ENCODE measurements around the gene IRF3. TPM values are rescaled to one million over a fixed set of nuclear protein-coding genes. Genes with fewer than 3 reads are reported as not detected.

IRF3 gene
- total and polyA plus RNA-seq, 4 donors: 52.8 to 97.3 (median 81.5) TPM

GRCh38 chr19:49696115-49696514 lies 30.5 kb upstream of the IRF3 start:
- DNase-seq: no peak
- Histone ChIP-seq H3K9ac (ENCODE audit: insufficient read depth in 1 of 2, low read length in 2 of 2) (no peak overlapping the region), H3K4me1 (ENCODE audit: control insufficient read depth in 5 of 5, insufficient read depth in 5 of 5, low read length in 5 of 5) (peaks cover 0 to 6% (median 3%) of the 10 kb centered on the region in 5 donors), H3K27ac (ENCODE audit: low read depth in 1 of 2, low read length in 1 of 2) (no peak overlapping the region), H3K9me3 (ENCODE audit: control insufficient read depth in 4 of 4, insufficient read depth in 3 of 4, low read length in 3 of 4) (no peaks in the 10 kb centered on the region), H3K27me3 (ENCODE audit: control insufficient read depth in 3 of 3, insufficient read depth in 3 of 3, low read length in 2 of 3) (peaks cover 0 to 5% (median 0%) of the 10 kb centered on the region in 3 donors), H3K4me3 (no peak overlapping the region), H3K36me3 (ENCODE audit: control insufficient read depth in 4 of 4, insufficient read depth in 4 of 4, low read length in 4 of 4) (peaks cover 0 to 3% (median 0%) of the 10 kb centered on the region in 4 donors)
- no peak for TF ChIP-seq CTCF (IDR thresholded peaks at IDR 0.05; ENCODE audit: control extremely low read depth, extremely low read depth)
- ATAC-seq (ENCODE audit: insufficient read depth, low FRiP score): no peak
- WGBS, 2 donors: 82 to 92% methylated on average over 6 of the region's 6 CpGs

GRCh38 chr19:49692147-49692506 lies 26.5 kb upstream of the IRF3 start:
- no peak for ATAC-seq (ENCODE audit: insufficient read depth, low FRiP score)
- H3K4me3 ChIP-seq: no peak overlapping the region
- no peak overlapping the region for H3K27ac ChIP-seq (ENCODE audit: low read depth in 1 of 2, low read length in 1 of 2)
- H3K9me3 ChIP-seq (ENCODE audit: control insufficient read depth in 4 of 4, insufficient read depth in 3 of 4, low read length in 3 of 4): no peaks in the 10 kb centered on the region
- H3K9ac ChIP-seq (ENCODE audit: insufficient read depth in 1 of 2, low read length in 2 of 2): no peak overlapping the region
- H3K4me1 ChIP-seq (ENCODE audit: control insufficient read depth in 5 of 5, insufficient read depth in 5 of 5, low read length in 5 of 5): peaks cover 0 to 32% (median 10%) of the 10 kb centered on the region in 5 donors
- TF ChIP-seq CTCF (IDR thresholded peaks at IDR 0.05; ENCODE audit: control extremely low read depth, extremely low read depth): no peak
- peaks cover 0 to 4% (median 3%) of the 10 kb centered on the region in 4 donors for H3K36me3 ChIP-seq (ENCODE audit: control insufficient read depth in 4 of 4, insufficient read depth in 4 of 4, low read length in 4 of 4)
- 71 to 78% methylated on average over 16 of the region's 16 CpGs for WGBS, 2 donors
- no peak for DNase-seq
- H3K27me3 ChIP-seq (ENCODE audit: control insufficient read depth in 3 of 3, insufficient read depth in 3 of 3, low read length in 2 of 3): peaks cover 0 to 5% (median 0%) of the 10 kb centered on the region in 3 donors

GRCh38 chr19:49691243-49692146 lies 25.8 kb upstream of the IRF3 start:
- no peak overlapping the region for H3K27ac ChIP-seq (ENCODE audit: low read depth in 1 of 2, low read length in 1 of 2)
- H3K4me1 ChIP-seq (ENCODE audit: control insufficient read depth in 5 of 5, insufficient read depth in 5 of 5, low read length in 5 of 5): peaks cover 0 to 32% (median 10%) of the 10 kb centered on the region in 5 donors
- TF ChIP-seq CTCF (IDR thresholded peaks at IDR 0.05; ENCODE audit: control extremely low read depth, extremely low read depth): no peak
- ATAC-seq (ENCODE audit: insufficient read depth, low FRiP score) (no peak), DNase-seq (peak; percentile 83 to 89 (median 84))
- no peaks in the 10 kb centered on the region for H3K9me3 ChIP-seq (ENCODE audit: control insufficient read depth in 4 of 4, insufficient read depth in 3 of 4, low read length in 3 of 4)
- peaks cover 0 to 5% (median 0%) of the 10 kb centered on the region in 3 donors for H3K27me3 ChIP-seq (ENCODE audit: control insufficient read depth in 3 of 3, insufficient read depth in 3 of 3, low read length in 2 of 3)
- 14% methylated on average over 38 to 39 of the region's 39 CpGs for WGBS, 2 donors
- no peak overlapping the region for H3K4me3 ChIP-seq
- H3K36me3 ChIP-seq (ENCODE audit: control insufficient read depth in 4 of 4, insufficient read depth in 4 of 4, low read length in 4 of 4): peaks cover 0 to 6% (median 5%) of the 10 kb centered on the region in 4 donors
- peak overlapping the region in 1 of 2 donors; percentile 32 for H3K9ac ChIP-seq (ENCODE audit: insufficient read depth in 1 of 2, low read length in 2 of 2)
